C4-2B (cell line): ENCODE measurements around the gene COBL.

Experiments
- CTCF ChIP-seq: fragments of 450-650 bp; conservative IDR thresholded peaks from 2 replicates; pipeline ENCODE4 v1.5.1; 2017; ENCODE audit warnings: mild to moderate bottlenecking
- ZFX ChIP-seq: fragments of 450-650 bp; IDR thresholded peaks from 2 replicates; pipeline ENCODE4 v1.6.1; 2017

- TF ChIP-seq CTCF (no peak), ZFX (no peak)
Measured at GRCh38 chr7:51126324-51126723, 190.3 kb downstream of the COBL start.
